Activated CD4-positive, alpha-beta T cell treated with anti-CD3 and anti-CD28 coated beads for 36 hours (primary cell): ENCODE measurements around the gene ZDHHC11B. TPM values are rescaled to one million over a fixed set of nuclear protein-coding genes. Genes with fewer than 3 reads are reported as not detected.
"Not testable (repeated sequence)": the region's sequence is repeated elsewhere in the genome, so short reads cannot be mapped to it uniquely, and the experiment has no call there.

Experiments used
- ATAC-seq: fragments of 200-7000 bp; cut with Tn5 transposase; one replicate; pipeline ENCODE4 v1.10.0; 2021; ENCODE audit warnings: mild to moderate bottlenecking, moderate library complexity
- CTCF ChIA-PET: fragments of 350-600 bp; sonication (Branson Sonifier 250); formaldehyde crosslinking; loops from one replicate; lab custom pipeline; 2021; ENCODE audit warnings: antibody characterized with exemption; lab: Charles Lee
- POLR2A ChIA-PET: fragments of 350-600 bp; sonication (Branson Sonifier 250); formaldehyde crosslinking; loops from one replicate; lab custom pipeline; 2021; ENCODE audit warnings: antibody characterized with exemption, inconsistent platforms; lab: Charles Lee
- DNase-seq: peaks from one replicate; pipeline ENCODE4 v3.0.0-alpha.2; 2020
- H3K27ac Mint-ChIP-seq: one replicate; pipeline ENCODE4 v1.8.0; 2021; ENCODE audit warnings: mixed read lengths
- H3K27me3 Mint-ChIP-seq: one replicate; pipeline ENCODE4 v1.8.0; 2021; ENCODE audit warnings: mixed read lengths
- H3K36me3 Mint-ChIP-seq: one replicate; pipeline ENCODE4 v1.8.0; 2021; ENCODE audit warnings: low read depth, mixed read lengths
- H3K4me1 Mint-ChIP-seq: one replicate; pipeline ENCODE4 v1.8.0; 2021; ENCODE audit warnings: mixed read lengths
- H3K4me3 Mint-ChIP-seq: one replicate; pipeline ENCODE4 v1.8.0; 2021; ENCODE audit warnings: mild to moderate bottlenecking, moderate library complexity, mixed read lengths
- H3K9me3 Mint-ChIP-seq: one replicate; pipeline ENCODE4 v1.8.0; 2021; ENCODE audit warnings: low read depth, mixed read lengths
- intact Hi-C, 2 experiments: fragments of 100-400 bp; cut with DNase I in 1 of 2; cut with micrococcal nuclease in 1 of 2; formaldehyde crosslinking; loops; one replicate each; pipeline versions ENCODE4 v1.14.2 to v1.15.1; 2022 to 2024; cut with DNase I, micrococcal nuclease
- total RNA-seq, 2 experiments: library from RNA; stranded (reverse); gene quantifications; one replicate each; pipeline ENCODE4 v1.2.3, GENCODE V29; 2021

The ZDHHC11B gene
- total RNA-seq, 2 experiments from 2014 or later: 0.48 to 0.61 TPM

- POLR2A ChIA-PET: interaction anchor here (0.7 kb wide), 1 partner anchor 92 kb away, joined by 3 read pairs; no protein-coding TSS in a partner anchor
- H3K4me1 Mint-ChIP-seq, H3K36me3 Mint-ChIP-seq, H3K27ac Mint-ChIP-seq, CTCF ChIA-PET, H3K9me3 Mint-ChIP-seq, ATAC-seq, DNase-seq, H3K27me3 Mint-ChIP-seq, H3K4me3 Mint-ChIP-seq: not testable (repeated sequence)
- intact Hi-C loops: loop anchor here (1.0 to 5.0 kb wide), 2 partner anchors 92 to 93 kb away; no protein-coding TSS in a partner anchor
These were observed 9.5 kb downstream of the ZDHHC11B start for GRCh38 chr5:774854-775505.

- intact Hi-C loops, H3K4me1 Mint-ChIP-seq, H3K27me3 Mint-ChIP-seq, H3K27ac Mint-ChIP-seq, H3K36me3 Mint-ChIP-seq, DNase-seq, H3K9me3 Mint-ChIP-seq, ATAC-seq, POLR2A ChIA-PET, H3K4me3 Mint-ChIP-seq: not testable (repeated sequence)
- CTCF ChIA-PET: interaction anchor here (0.6 kb wide), 1 partner anchor 462 kb away, joined by 3 read pairs; no protein-coding TSS in a partner anchor
These were observed 10.2 kb downstream of the ZDHHC11B start for GRCh38 chr5:774304-774703.

GRCh38 chr5:773517-774264 lies 10.8 kb downstream of the ZDHHC11B start:
- ATAC-seq (no peak), DNase-seq (no peak)
- POLR2A ChIA-PET: no interaction called here
- no peaks in the 10 kb centered on the region for H3K36me3 Mint-ChIP-seq
- intact Hi-C loops: no loop called here
- H3K27ac Mint-ChIP-seq: no peak overlapping the region
- H3K4me1 Mint-ChIP-seq: no peaks in the 10 kb centered on the region
- CTCF ChIA-PET: interaction anchor here (0.6 kb wide), 1 partner anchor 462 kb away, joined by 3 read pairs; no protein-coding TSS in a partner anchor
- no peaks in the 10 kb centered on the region for H3K27me3 Mint-ChIP-seq
- no peaks in the 10 kb centered on the region for H3K9me3 Mint-ChIP-seq
- H3K4me3 Mint-ChIP-seq: no peak overlapping the region

GRCh38 chr5:772931-773330 lies 11.6 kb downstream of the ZDHHC11B start:
- DNase-seq, H3K27ac Mint-ChIP-seq, H3K4me3 Mint-ChIP-seq, POLR2A ChIA-PET, H3K36me3 Mint-ChIP-seq, H3K9me3 Mint-ChIP-seq, H3K27me3 Mint-ChIP-seq, CTCF ChIA-PET, H3K4me1 Mint-ChIP-seq, ATAC-seq, intact Hi-C loops: not testable (repeated sequence)

GRCh38 chr5:772547-772890 lies 12.0 kb downstream of the ZDHHC11B start:
- not testable (repeated sequence) for H3K27me3 Mint-ChIP-seq

GRCh38 chr5:771841-772546 lies 12.5 kb downstream of the ZDHHC11B start:
- H3K36me3 Mint-ChIP-seq, H3K4me3 Mint-ChIP-seq, H3K4me1 Mint-ChIP-seq, H3K27ac Mint-ChIP-seq, ATAC-seq, DNase-seq, H3K27me3 Mint-ChIP-seq, POLR2A ChIA-PET, H3K9me3 Mint-ChIP-seq, intact Hi-C loops, CTCF ChIA-PET: not testable (repeated sequence)

More at GRCh38 chr5:772547-772890, 12.0 kb downstream of the ZDHHC11B start:
- intact Hi-C loops, CTCF ChIA-PET, H3K27ac Mint-ChIP-seq, H3K4me1 Mint-ChIP-seq, DNase-seq, ATAC-seq, H3K36me3 Mint-ChIP-seq, H3K4me3 Mint-ChIP-seq, H3K9me3 Mint-ChIP-seq, POLR2A ChIA-PET: not testable (repeated sequence)

DNA sequence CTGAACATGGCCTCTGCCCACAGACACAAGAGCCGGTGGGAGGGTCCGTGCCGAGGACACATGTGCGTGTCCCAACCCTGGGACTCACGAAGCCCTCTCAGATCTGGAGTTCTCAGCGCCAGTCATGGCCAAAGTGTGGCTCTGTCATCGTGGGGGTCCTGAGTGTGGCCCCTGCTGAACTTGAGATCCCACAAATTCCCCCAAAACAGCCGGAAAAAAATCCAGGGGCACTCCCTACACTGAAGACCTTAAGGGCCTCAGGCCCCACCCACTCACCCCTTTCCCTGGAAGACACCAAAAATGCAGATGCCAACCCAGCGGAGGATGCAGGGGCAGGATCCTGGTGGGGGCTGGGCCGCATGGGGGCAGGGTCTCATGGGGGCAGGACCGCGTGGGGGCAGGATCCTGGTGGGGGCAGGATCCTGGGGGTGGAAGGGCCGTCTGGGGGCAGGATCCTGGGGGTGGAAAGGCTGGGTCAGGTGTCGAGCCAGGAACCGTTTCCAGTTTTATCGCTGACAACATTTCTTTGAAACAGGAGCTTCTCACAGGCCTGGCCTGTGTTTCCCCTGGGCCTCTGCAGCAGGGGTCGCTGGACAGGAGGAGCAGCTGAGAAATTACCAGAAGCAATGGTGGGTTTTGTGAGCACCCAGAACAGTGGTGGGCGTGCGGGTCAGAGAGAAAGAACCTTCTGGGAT lies 13.3 kb downstream of the ZDHHC11B start:
- intact Hi-C loops, DNase-seq, H3K4me3 Mint-ChIP-seq, H3K36me3 Mint-ChIP-seq, H3K27ac Mint-ChIP-seq, CTCF ChIA-PET, H3K9me3 Mint-ChIP-seq, ATAC-seq, H3K27me3 Mint-ChIP-seq, H3K4me1 Mint-ChIP-seq, POLR2A ChIA-PET: not testable (repeated sequence)

GRCh38 chr5:770585-770984 lies 13.9 kb downstream of the ZDHHC11B start:
- H3K27ac Mint-ChIP-seq, H3K4me1 Mint-ChIP-seq, H3K27me3 Mint-ChIP-seq, intact Hi-C loops, POLR2A ChIA-PET, ATAC-seq, H3K4me3 Mint-ChIP-seq, DNase-seq, H3K9me3 Mint-ChIP-seq, CTCF ChIA-PET, H3K36me3 Mint-ChIP-seq: not testable (repeated sequence)

GRCh38 chr5:769485-770145 lies 14.9 kb downstream of the ZDHHC11B start:
- H3K27ac Mint-ChIP-seq, DNase-seq, POLR2A ChIA-PET, intact Hi-C loops, H3K36me3 Mint-ChIP-seq, CTCF ChIA-PET, H3K27me3 Mint-ChIP-seq, ATAC-seq, H3K9me3 Mint-ChIP-seq, H3K4me3 Mint-ChIP-seq, H3K4me1 Mint-ChIP-seq: not testable (repeated sequence)

DNA sequence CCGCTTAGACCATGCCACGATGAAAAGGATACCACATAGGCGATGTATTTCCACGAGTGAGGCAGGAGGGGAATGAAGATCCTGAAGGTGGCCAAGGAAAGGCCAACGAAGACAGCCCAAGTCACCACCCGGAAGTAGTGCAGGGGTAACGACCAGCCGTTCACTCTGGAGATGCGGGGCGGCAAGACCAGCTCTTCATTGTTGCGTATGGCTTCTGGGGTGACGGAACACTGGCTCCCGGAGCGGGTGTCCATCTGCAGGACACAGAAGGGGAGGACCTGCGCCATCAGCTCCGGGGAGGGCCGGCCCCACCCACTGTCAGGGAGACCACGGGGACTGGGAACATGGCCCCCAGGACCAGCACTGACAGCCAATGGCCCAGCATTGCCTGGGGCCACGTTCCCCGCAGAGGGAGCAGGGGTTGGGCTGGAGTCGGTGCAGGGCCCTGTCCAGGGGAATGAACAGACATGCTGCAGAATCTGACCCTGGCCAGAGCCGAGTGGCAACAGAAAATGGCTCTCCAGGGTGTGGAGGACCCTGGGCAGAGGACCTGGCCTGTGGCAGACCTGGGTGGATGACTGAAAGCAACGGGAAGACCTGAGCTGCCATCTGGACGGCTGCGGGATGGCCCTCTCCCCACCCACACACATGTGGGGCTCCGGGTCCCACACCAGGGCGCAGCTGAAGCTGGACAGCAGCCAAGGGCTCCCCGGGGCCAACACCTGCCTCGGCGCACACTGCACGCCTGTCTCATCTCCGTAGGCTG lies 17.7 kb downstream of the ZDHHC11B start:
- intact Hi-C loops: no loop called here
- ChIA-PET POLR2A (no interaction called here), CTCF (no interaction called here)
- Mint-ChIP-seq H3K4me3 (no peak overlapping the region), H3K4me1 (no peaks in the 10 kb centered on the region), H3K27ac (no peak overlapping the region), H3K27me3 (no peaks in the 10 kb centered on the region), H3K36me3 (no peaks in the 10 kb centered on the region), H3K9me3 (no peaks in the 10 kb centered on the region)
- DNase-seq (no peak), ATAC-seq (no peak)
